GM18870 (cell line): Measurements from ENCODE around the gene CDC27.
"Not testable (repeated sequence)": the region's sequence is repeated elsewhere in the genome, so short reads cannot be mapped to it uniquely, and the experiment has no call there.

Source experiments
- ATAC-seq: cut with Tn5 transposase; IDR thresholded peaks from one replicate; pipeline ENCODE4 v1.9.1; 2021; ENCODE audit warnings: moderate library complexity; ENCODE audit not compliant: unreplicated experiment

Gene CDC27

DNA sequence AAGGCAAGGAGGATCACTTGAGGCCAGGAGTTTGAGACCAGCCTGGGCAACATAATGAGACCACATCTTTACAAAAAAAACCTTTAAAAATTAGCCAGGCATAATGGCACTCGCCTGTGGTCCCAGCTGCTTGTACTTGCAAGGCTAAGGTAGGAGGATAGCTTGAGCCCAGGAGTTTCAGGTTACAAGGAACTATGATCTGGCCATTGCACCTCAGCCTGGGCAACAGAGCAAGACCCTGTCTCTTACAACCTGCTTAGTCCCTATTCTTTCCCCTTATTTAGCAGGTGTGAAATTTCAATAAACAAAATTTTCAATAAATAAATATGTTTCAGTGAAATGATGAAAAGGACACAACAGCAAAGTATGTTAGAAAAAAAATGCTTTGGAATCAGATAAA, 114.7 kb downstream of the CDC27 start:
- ATAC-seq = not testable (repeated sequence)

DNA sequence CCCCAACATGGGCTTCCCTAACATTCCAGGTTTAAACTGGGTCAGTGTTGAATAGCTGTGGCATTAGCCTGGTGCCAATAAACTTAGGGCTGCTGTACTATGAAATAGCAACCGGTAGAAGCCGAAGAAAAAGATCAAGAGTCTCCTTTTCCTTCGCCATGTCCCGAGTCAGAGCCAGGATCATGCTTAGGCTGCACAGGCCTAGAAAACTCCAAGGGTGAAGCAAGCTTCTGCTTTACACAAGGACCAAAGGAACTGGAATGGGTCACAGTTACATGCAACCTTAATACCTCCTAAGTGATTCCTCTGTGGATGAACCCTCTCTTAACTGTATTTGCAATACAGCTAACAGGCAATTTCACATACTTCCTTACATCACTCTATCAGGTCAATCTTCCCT, 115.5 kb downstream of the CDC27 start:
- ATAC-seq = not testable (repeated sequence)

DNA sequence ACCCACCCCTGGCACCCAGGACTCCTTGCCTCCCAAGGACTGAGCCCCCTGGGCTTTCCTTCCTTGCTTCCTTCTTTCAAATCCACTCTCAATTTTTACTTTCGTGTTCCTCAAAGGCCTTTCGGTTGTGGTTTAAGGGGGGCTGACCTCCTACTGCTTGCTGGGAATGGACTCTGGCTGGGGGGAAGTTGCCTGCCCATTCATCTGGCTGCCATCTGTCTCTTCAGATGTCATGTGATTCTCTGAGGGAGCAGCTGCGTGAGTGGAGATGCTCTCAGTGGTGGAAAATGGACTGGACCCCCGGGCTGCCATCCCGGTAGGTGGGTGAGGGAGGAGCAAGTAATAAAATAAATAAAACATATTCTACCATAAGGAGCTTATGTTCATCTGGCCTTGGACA, 116.2 kb downstream of the CDC27 start:
- no peak for ATAC-seq

- ATAC-seq = not testable (repeated sequence)
Observed at GRCh38 chr17:47071171-47071570, 117.9 kb downstream of the CDC27 start.

- ATAC-seq = not testable (repeated sequence)
Observed at GRCh38 chr17:47070266-47070665, 118.8 kb downstream of the CDC27 start.
